Neural progenitor cell (in vitro differentiated cells): Measurements from ENCODE around the gene P2RY12. TPM values are rescaled to one million over a fixed set of nuclear protein-coding genes. Genes with fewer than 3 reads are reported as not detected.

ENCODE experiments used
- DNase-seq: peaks from one replicate; pipeline ENCODE4 v3.0.0-alpha.2; 2016; ENCODE audit warnings: low spot score
- H2AFZ ChIP-seq: fragments of 200-600 bp; sonication (generic); replicated peaks from 2 replicates; pipeline ENCODE4 v1.6.1; 2016; ENCODE audit warnings: antibody characterized with exemption
- H3F3A ChIP-seq: fragments of 200-600 bp; sonication (generic); 2 replicates; pipeline ENCODE4 v1.6.1; 2016; ENCODE audit warnings: antibody characterized with exemption, low read depth
- H3K27ac ChIP-seq: fragments of 200-600 bp; sonication (generic); 2 replicates; pipeline ENCODE4 v1.5.1; 2016; ENCODE audit warnings: mild to moderate bottlenecking
- H3K27me3 ChIP-seq: fragments of 200-600 bp; sonication (generic); 2 replicates; pipeline ENCODE4 v1.6.1; 2016; ENCODE audit warnings: mild to moderate bottlenecking, moderate library complexity
- H3K36me3 ChIP-seq: fragments of 200-600 bp; sonication (generic); 2 replicates; pipeline ENCODE4 v1.5.1; 2016
- H3K4me1 ChIP-seq: fragments of 200-600 bp; sonication (generic); 2 replicates; pipeline ENCODE4 v1.6.1; 2016; ENCODE audit warnings: mixed run types
- H3K4me2 ChIP-seq: fragments of 200-600 bp; sonication (generic); 2 replicates; pipeline ENCODE4 v1.6.1; 2016
- H3K4me3 ChIP-seq: fragments of 200-600 bp; sonication (generic); 2 replicates; pipeline ENCODE4 v1.5.1; 2016
- H3K79me2 ChIP-seq: fragments of 200-600 bp; sonication (generic); 2 replicates; pipeline ENCODE4 v1.6.1; 2016; ENCODE audit warnings: low read depth
- H3K9ac ChIP-seq: fragments of 200-600 bp; sonication (generic); 2 replicates; pipeline ENCODE4 v1.6.1; 2016
- H3K9me3 ChIP-seq: fragments of 200-600 bp; sonication (generic); 2 replicates; pipeline ENCODE4 v1.5.1; 2016; ENCODE audit warnings: low read depth
- H4K20me1 ChIP-seq: fragments of 200-600 bp; sonication (generic); 2 replicates; pipeline ENCODE4 v1.6.1; 2016; ENCODE audit warnings: low read depth
- H3K27ac Mint-ChIP-seq: 3 replicates; pipeline ENCODE4 v1.8.0; 2021; ENCODE audit warnings: mixed read lengths
- H3K27me3 Mint-ChIP-seq: 2 replicates; pipeline ENCODE4 v1.8.0; 2022; ENCODE audit warnings: low read depth, mild to moderate bottlenecking, inconsistent platforms, moderate library complexity, mixed read lengths; ENCODE audit not compliant: insufficient read depth
- H3K36me3 Mint-ChIP-seq: 3 replicates; pipeline ENCODE4 v1.8.0; 2021; ENCODE audit warnings: mixed read lengths
- H3K4me1 Mint-ChIP-seq: 3 replicates; pipeline ENCODE4 v1.8.0; 2021; ENCODE audit warnings: mixed read lengths
- H3K4me3 Mint-ChIP-seq: 3 replicates; pipeline ENCODE4 v1.8.0; 2021; ENCODE audit warnings: mild to moderate bottlenecking, moderate library complexity, mixed read lengths
- H3K9me3 Mint-ChIP-seq: 3 replicates; pipeline ENCODE4 v1.8.0; 2020; ENCODE audit warnings: mixed read lengths
- CTCF ChIP-seq: fragments of 200-600 bp; sonication (generic); IDR thresholded peaks from 2 replicates; pipeline ENCODE4 v1.5.1; 2017; ENCODE audit warnings: antibody characterized with exemption, mild to moderate bottlenecking
- EZH2 ChIP-seq: fragments of 200-600 bp; sonication (generic); IDR thresholded peaks from 2 replicates; pipeline ENCODE4 v1.6.1; 2017; ENCODE audit warnings: antibody characterized with exemption, mild to moderate bottlenecking, moderate library complexity
- EZH2phosphoT487 ChIP-seq: fragments of 200-600 bp; sonication (generic); IDR thresholded peaks from 2 replicates; pipeline ENCODE4 v1.6.1; 2017; ENCODE audit warnings: antibody characterized with exemption
- total RNA-seq: library from RNA; depleted of rRNA; stranded (reverse); fragments of >200 nt; gene quantifications from 2 replicates; pipeline ENCODE4 v1.2.3, GENCODE V29; 2015; ENCODE audit warnings: low replicate concordance

P2RY12 gene
- total RNA-seq, 1 donor from 2014 or later = not detected

- no peak for DNase-seq
- no peak overlapping the region for H2AFZ ChIP-seq
- no peaks in the 10 kb centered on the region for H3K36me3 ChIP-seq
- H3K79me2 ChIP-seq = no peaks in the 10 kb centered on the region
- H3F3A ChIP-seq = peaks cover 5% of the 10 kb centered on the region
- Mint-ChIP-seq H3K4me3 (no peak overlapping the region), H3K27me3 (no peaks in the 10 kb centered on the region), H3K4me1 (peaks cover 6% of the 10 kb centered on the region), H3K36me3 (peaks cover 5% of the 10 kb centered on the region), H3K27ac (no peak overlapping the region), H3K9me3 (no peaks in the 10 kb centered on the region)
- no peak overlapping the region for H3K4me2 ChIP-seq
- no peak overlapping the region for H3K9ac ChIP-seq
- no peak overlapping the region for H3K4me3 ChIP-seq
- H3K27ac ChIP-seq = no peak overlapping the region
- H4K20me1 ChIP-seq = no peaks in the 10 kb centered on the region
- TF ChIP-seq EZH2 (no peak), EZH2phosphoT487 (no peak), CTCF (no peak)
- no peaks in the 10 kb centered on the region for H3K27me3 ChIP-seq
- H3K4me1 ChIP-seq = peaks cover 5% of the 10 kb centered on the region
- H3K9me3 ChIP-seq = no peaks in the 10 kb centered on the region
These were observed 84.0 kb downstream of the P2RY12 start for GRCh38 chr3:151300539-151300938.

GRCh38 chr3:151299006-151299405 lies 85.5 kb downstream of the P2RY12 start:
- Mint-ChIP-seq H3K4me3 (no peak overlapping the region), H3K9me3 (no peaks in the 10 kb centered on the region), H3K36me3 (peaks cover 5% of the 10 kb centered on the region), H3K27ac (no peak overlapping the region), H3K27me3 (no peaks in the 10 kb centered on the region), H3K4me1 (peaks cover 3% of the 10 kb centered on the region)
- H3K4me1 ChIP-seq = no peaks in the 10 kb centered on the region
- no peaks in the 10 kb centered on the region for H3K36me3 ChIP-seq
- no peaks in the 10 kb centered on the region for H3K9me3 ChIP-seq
- H3K4me2 ChIP-seq = no peak overlapping the region
- no peak overlapping the region for H3K4me3 ChIP-seq
- no peak for DNase-seq
- H4K20me1 ChIP-seq = no peaks in the 10 kb centered on the region
- TF ChIP-seq CTCF (no peak), EZH2phosphoT487 (no peak), EZH2 (no peak)
- H2AFZ ChIP-seq = no peak overlapping the region
- no peaks in the 10 kb centered on the region for H3K27me3 ChIP-seq
- no peak overlapping the region for H3K9ac ChIP-seq
- no peaks in the 10 kb centered on the region for H3K79me2 ChIP-seq
- no peaks in the 10 kb centered on the region for H3F3A ChIP-seq
- no peak overlapping the region for H3K27ac ChIP-seq

- H3K9ac ChIP-seq = no peak overlapping the region
- H3F3A ChIP-seq = no peaks in the 10 kb centered on the region
- no peaks in the 10 kb centered on the region for H3K36me3 ChIP-seq
- no peak overlapping the region for H3K27ac ChIP-seq
- TF ChIP-seq EZH2 = no peak
- no peak for TF ChIP-seq EZH2phosphoT487
- TF ChIP-seq CTCF = no peak
- Mint-ChIP-seq H3K27me3 (no peaks in the 10 kb centered on the region), H3K27ac (no peak overlapping the region), H3K36me3 (no peaks in the 10 kb centered on the region), H3K4me1 (peaks cover 3% of the 10 kb centered on the region), H3K9me3 (no peaks in the 10 kb centered on the region), H3K4me3 (no peak overlapping the region)
- H2AFZ ChIP-seq = no peak overlapping the region
- no peak for DNase-seq
- H4K20me1 ChIP-seq = no peaks in the 10 kb centered on the region
- H3K4me1 ChIP-seq = no peaks in the 10 kb centered on the region
- no peak overlapping the region for H3K4me2 ChIP-seq
- no peaks in the 10 kb centered on the region for H3K9me3 ChIP-seq
- H3K79me2 ChIP-seq = no peaks in the 10 kb centered on the region
- H3K4me3 ChIP-seq = no peak overlapping the region
- no peaks in the 10 kb centered on the region for H3K27me3 ChIP-seq
These were observed 87.1 kb downstream of the P2RY12 start for GRCh38 chr3:151297429-151297828.
